HepG2 (cell line): ENCODE measurements around the gene FLYWCH1. TPM values are rescaled to one million over a fixed set of nuclear protein-coding genes. Genes with fewer than 3 reads are reported as not detected.

ENCODE experiments used
- CREM ChIP-seq, 2 experiments: sonication (generic) in 1 of 2; formaldehyde crosslinking in 1 of 2; IDR thresholded peaks; 2 replicates each; pipeline versions ENCODE4 v1.4.0 to v1.6.1; 2016 to 2020; ENCODE audit warnings: antibody characterized with exemption in 1 of 2, mild to moderate bottlenecking in 1 of 2, missing genetic modification reagents in 1 of 2
- FLYWCH1 ChIP-seq: sonication (generic); formaldehyde crosslinking; IDR thresholded peaks from 2 replicates; pipeline ENCODE4 v1.8.1; 2023; ENCODE audit warnings: mild to moderate bottlenecking, missing genetic modification reagents
- MTF2 ChIP-seq: sonication (generic); formaldehyde crosslinking; IDR thresholded peaks from 2 replicates; pipeline ENCODE4 v1.5.0; 2020; ENCODE audit warnings: missing genetic modification reagents, borderline replicate concordance
- NONO ChIP-seq, 2 experiments: fragments of 450-650 bp in 1 of 2; sonication (generic) in 1 of 2; formaldehyde crosslinking in 1 of 2; IDR thresholded peaks in 1 of 2; conservative IDR thresholded peaks in 1 of 2; 2 replicates each; pipeline versions ENCODE4 v1.6.1 to v1.8.0; 2017 to 2022; ENCODE audit warnings: mild to moderate bottlenecking in 1 of 2, missing genetic modification reagents in 1 of 2, moderate library complexity in 1 of 2
- PCBP2 ChIP-seq: fragments of 200-400 bp; formaldehyde crosslinking; optimal IDR thresholded peaks from 2 replicates; pipeline ENCODE3; 2018; ENCODE audit warnings: low read length, low read depth; ENCODE audit not compliant: poor library complexity, severe bottlenecking
- PHF8 ChIP-seq: sonication (generic); formaldehyde crosslinking; IDR thresholded peaks from 2 replicates; pipeline ENCODE4 v1.5.0; 2020; ENCODE audit warnings: missing genetic modification reagents
- RXRA ChIP-seq: sonication (generic); formaldehyde crosslinking; IDR thresholded peaks from 2 replicates; pipeline ENCODE4 v1.5.1; 2020; ENCODE audit warnings: missing genetic modification reagents
- SSRP1 ChIP-seq: IDR thresholded peaks from 2 replicates; pipeline ENCODE4 v1.6.1; 2016; ENCODE audit warnings: control low read depth
- STAG1 ChIP-seq: sonication (generic); formaldehyde crosslinking; IDR thresholded peaks from 2 replicates; pipeline ENCODE4 v1.4.0; 2020; ENCODE audit warnings: missing genetic modification reagents
- TCF7 ChIP-seq: sonication (generic); IDR thresholded peaks from 2 replicates; pipeline ENCODE4 v1.6.1; 2016; ENCODE audit warnings: antibody characterized with exemption, low read depth
- ZBTB3 ChIP-seq: sonication (generic); formaldehyde crosslinking; IDR thresholded peaks from 2 replicates; pipeline ENCODE4 v1.4.0; 2020; ENCODE audit warnings: low read depth, mild to moderate bottlenecking, moderate library complexity, missing genetic modification reagents, borderline replicate concordance
- ZNF329 ChIP-seq: sonication (generic); formaldehyde crosslinking; IDR thresholded peaks from 2 replicates; pipeline ENCODE4 v1.9.0; 2021; ENCODE audit warnings: low read depth, mild to moderate bottlenecking, missing genetic modification reagents
- ZNF382 ChIP-seq: sonication (generic); formaldehyde crosslinking; IDR thresholded peaks from 2 replicates; pipeline ENCODE4 v1.5.0; 2020; ENCODE audit warnings: missing genetic modification reagents, mild to moderate bottlenecking, borderline replicate concordance
- ZNF883 ChIP-seq: sonication (generic); formaldehyde crosslinking; IDR thresholded peaks from 2 replicates; pipeline ENCODE4 v1.5.1; 2020; ENCODE audit warnings: mild to moderate bottlenecking, missing genetic modification reagents; ENCODE audit errors: not compliant biosample characterization
- polyA plus RNA-seq, 8 experiments: library from polyadenylated mRNA; depleted of rRNA in 3 of 8; stranded (reverse) in 7 of 8; unstranded in 1 of 8; fragments of >200 nt; fragmentation: Illumina TruSeq in 4 of 8; extraction: Trizol in 4 of 8; gene quantifications; 2 replicates each; pipeline versions ENCODE4 v1.2.1 to v1.2.3, GENCODE V29; 2011 to 2016; ENCODE audit warnings: low read depth in 4 of 8, missing spikeins in 1 of 8, mixed read lengths in 1 of 8; ENCODE audit not compliant: insufficient read depth in 1 of 8
- total RNA-seq, 5 experiments: library from RNA; depleted of rRNA; stranded (reverse); fragments of >200 nt; fragmentation: Illumina TruSeq; extraction: Trizol; gene quantifications; 2 replicates each; pipeline ENCODE4 v1.2.3, GENCODE V29; 2016; ENCODE audit warnings: low read depth in 1 of 5
- TF ChIP-seq, protein P1 (sequence below): sonication (generic); formaldehyde crosslinking; IDR thresholded peaks from 2 replicates; pipeline ENCODE4 v1.8.1; 2023; ENCODE audit warnings: mild to moderate bottlenecking, missing genetic modification reagents, borderline replicate concordance
- TF ChIP-seq, protein P2 (sequence below): sonication (generic); formaldehyde crosslinking; IDR thresholded peaks from 2 replicates; pipeline ENCODE4 v1.4.0; 2020; ENCODE audit warnings: missing genetic modification reagents
- TF ChIP-seq, protein P3 (sequence below): sonication (generic); formaldehyde crosslinking; IDR thresholded peaks from 2 replicates; pipeline ENCODE4 v1.4.0; 2020; ENCODE audit warnings: mild to moderate bottlenecking, missing genetic modification reagents, borderline replicate concordance
- TF ChIP-seq, protein P4 (sequence below): sonication (generic); formaldehyde crosslinking; conservative IDR thresholded peaks from 2 replicates; pipeline ENCODE4 v1.4.0; 2020; ENCODE audit warnings: missing genetic modification reagents
- TF ChIP-seq, protein P5 (sequence below): sonication (generic); formaldehyde crosslinking; IDR thresholded peaks from 2 replicates; pipeline ENCODE4 v1.8.1; 2023; ENCODE audit warnings: missing genetic modification reagents, inconsistent platforms, borderline replicate concordance

FLYWCH1 gene
- total and polyA plus RNA-seq, 2 of the 13 experiments (the other 11 are each of a cell fraction or from before 2014, with no cell fraction given), result 7.3 to 12.4 TPM

DNA sequence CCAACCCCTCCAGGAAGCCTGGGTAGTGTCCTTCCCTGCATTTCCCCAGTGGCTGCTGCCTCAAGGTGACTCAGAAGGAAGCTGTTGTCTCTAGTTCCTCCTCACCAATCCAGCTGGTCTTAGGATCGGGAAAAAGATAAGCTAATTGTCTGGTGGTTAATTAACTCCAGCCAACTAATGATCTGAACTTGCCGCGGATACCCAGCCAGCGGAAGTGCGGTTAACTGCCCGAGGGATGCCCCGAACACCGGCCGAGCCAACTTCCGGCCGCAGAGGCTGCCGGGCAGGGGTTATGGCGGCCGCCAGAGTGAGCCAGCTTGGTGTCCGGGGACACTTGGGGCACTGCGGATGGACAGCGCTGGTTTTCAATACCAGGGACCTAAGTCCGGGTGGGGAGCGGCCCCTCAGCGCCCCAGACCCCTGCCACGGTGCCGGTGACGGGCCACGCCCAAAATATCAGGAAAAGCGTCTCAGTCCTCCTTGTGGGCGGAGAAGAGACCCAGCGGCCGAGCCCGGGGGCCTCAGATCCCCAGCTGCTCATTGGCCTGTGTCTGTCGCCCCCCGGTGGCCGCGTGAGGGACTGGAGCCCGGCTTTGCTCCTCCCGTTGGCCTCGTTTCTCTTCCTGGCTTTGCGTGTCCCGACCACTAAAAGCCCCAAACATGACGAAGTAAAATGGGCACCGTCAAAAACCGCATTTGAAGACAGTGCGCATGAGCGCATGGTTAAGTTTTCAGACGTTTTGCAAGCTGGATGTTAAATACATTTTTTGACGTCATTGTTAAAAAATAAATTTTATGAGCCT is 43.5 kb upstream of the FLYWCH1 start (continued):
- TF ChIP-seq, protein P1, sequence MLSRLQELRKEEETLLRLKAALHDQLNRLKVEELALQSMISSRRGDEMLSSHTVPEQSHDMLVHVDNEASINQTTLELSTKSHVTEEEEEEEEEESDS (CRISPR knock-in tag), result no peak
- TF ChIP-seq, protein P2, sequence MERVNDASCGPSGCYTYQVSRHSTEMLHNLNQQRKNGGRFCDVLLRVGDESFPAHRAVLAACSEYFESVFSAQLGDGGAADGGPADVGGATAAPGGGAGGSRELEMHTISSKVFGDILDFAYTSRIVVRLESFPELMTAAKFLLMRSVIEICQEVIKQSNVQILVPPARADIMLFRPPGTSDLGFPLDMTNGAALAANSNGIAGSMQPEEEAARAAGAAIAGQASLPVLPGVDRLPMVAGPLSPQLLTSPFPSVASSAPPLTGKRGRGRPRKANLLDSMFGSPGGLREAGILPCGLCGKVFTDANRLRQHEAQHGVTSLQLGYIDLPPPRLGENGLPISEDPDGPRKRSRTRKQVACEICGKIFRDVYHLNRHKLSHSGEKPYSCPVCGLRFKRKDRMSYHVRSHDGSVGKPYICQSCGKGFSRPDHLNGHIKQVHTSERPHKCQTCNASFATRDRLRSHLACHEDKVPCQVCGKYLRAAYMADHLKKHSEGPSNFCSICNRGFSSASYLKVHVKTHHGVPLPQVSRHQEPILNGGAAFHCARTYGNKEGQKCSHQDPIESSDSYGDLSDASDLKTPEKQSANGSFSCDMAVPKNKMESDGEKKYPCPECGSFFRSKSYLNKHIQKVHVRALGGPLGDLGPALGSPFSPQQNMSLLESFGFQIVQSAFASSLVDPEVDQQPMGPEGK (CRISPR knock-in tag), result peak; percentile 73
- TF ChIP-seq, protein P3, sequence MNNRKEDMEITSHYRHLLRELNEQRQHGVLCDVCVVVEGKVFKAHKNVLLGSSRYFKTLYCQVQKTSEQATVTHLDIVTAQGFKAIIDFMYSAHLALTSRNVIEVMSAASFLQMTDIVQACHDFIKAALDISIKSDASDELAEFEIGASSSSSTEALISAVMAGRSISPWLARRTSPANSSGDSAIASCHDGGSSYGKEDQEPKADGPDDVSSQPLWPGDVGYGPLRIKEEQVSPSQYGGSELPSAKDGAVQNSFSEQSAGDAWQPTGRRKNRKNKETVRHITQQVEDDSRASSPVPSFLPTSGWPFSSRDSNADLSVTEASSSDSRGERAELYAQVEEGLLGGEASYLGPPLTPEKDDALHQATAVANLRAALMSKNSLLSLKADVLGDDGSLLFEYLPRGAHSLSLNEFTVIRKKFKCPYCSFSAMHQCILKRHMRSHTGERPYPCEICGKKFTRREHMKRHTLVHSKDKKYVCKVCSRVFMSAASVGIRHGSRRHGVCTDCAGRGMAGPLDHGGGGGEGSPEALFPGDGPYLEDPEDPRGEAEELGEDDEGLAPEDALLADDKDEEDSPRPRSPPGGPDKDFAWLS (CRISPR knock-in tag), result no peak
- TF ChIP-seq FLYWCH1 (no peak), ZNF382 (CRISPR knock-in tag) (no peak), CREM (IDR thresholded peaks at IDR 0.05) (peak; percentile 40; the same call in 1 of the 2 replicates), CREM (CRISPR knock-in tag; IDR thresholded peaks at IDR 0.05) (no peak), NONO (IDR thresholded peaks at IDR 0.05) (no peak), NONO (CRISPR knock-in tag; conservative IDR thresholded peaks at IDR 0.05) (peak; percentile 83), MTF2 (CRISPR knock-in tag) (no peak), ZBTB3 (CRISPR knock-in tag) (no peak), ZNF883 (peak; percentile 33), PCBP2 (no peak), ZNF329 (CRISPR knock-in tag) (peak; percentile 69; the same call in 1 of the 2 replicates), SSRP1 (no peak), STAG1 (peak; percentile 87), PHF8 (CRISPR knock-in tag) (peak; percentile 94), RXRA (CRISPR knock-in tag) (peak; percentile 82), TCF7 (no peak)
- TF ChIP-seq, protein P4, sequence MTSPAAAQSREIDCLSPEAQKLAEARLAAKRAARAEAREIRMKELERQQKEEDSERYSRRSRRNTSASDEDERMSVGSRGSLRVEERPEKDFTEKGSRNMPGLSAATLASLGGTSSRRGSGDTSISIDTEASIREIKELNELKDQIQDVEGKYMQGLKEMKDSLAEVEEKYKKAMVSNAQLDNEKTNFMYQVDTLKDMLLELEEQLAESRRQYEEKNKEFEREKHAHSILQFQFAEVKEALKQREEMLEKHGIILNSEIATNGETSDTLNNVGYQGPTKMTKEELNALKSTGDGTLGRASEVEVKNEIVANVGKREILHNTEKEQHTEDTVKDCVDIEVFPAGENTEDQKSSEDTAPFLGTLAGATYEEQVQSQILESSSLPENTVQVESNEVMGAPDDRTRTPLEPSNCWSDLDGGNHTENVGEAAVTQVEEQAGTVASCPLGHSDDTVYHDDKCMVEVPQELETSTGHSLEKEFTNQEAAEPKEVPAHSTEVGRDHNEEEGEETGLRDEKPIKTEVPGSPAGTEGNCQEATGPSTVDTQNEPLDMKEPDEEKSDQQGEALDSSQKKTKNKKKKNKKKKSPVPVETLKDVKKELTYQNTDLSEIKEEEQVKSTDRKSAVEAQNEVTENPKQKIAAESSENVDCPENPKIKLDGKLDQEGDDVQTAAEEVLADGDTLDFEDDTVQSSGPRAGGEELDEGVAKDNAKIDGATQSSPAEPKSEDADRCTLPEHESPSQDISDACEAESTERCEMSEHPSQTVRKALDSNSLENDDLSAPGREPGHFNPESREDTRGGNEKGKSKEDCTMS, result no peak
- TF ChIP-seq, protein P5, sequence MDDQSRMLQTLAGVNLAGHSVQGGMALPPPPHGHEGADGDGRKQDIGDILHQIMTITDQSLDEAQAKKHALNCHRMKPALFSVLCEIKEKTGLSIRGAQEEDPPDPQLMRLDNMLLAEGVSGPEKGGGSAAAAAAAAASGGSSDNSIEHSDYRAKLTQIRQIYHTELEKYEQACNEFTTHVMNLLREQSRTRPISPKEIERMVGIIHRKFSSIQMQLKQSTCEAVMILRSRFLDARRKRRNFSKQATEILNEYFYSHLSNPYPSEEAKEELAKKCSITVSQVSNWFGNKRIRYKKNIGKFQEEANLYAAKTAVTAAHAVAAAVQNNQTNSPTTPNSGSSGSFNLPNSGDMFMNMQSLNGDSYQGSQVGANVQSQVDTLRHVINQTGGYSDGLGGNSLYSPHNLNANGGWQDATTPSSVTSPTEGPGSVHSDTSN (CRISPR knock-in tag), result no peak
